IPS-NIHi7 (cell line): ENCODE data around the gene BMP2K.

Experiments
- DNase-seq: peaks from one replicate; pipeline ENCODE4 v3.0.0; 2012; ENCODE audit warnings: mixed read lengths; ENCODE audit errors: extremely low spot score

BMP2K gene

DNA sequence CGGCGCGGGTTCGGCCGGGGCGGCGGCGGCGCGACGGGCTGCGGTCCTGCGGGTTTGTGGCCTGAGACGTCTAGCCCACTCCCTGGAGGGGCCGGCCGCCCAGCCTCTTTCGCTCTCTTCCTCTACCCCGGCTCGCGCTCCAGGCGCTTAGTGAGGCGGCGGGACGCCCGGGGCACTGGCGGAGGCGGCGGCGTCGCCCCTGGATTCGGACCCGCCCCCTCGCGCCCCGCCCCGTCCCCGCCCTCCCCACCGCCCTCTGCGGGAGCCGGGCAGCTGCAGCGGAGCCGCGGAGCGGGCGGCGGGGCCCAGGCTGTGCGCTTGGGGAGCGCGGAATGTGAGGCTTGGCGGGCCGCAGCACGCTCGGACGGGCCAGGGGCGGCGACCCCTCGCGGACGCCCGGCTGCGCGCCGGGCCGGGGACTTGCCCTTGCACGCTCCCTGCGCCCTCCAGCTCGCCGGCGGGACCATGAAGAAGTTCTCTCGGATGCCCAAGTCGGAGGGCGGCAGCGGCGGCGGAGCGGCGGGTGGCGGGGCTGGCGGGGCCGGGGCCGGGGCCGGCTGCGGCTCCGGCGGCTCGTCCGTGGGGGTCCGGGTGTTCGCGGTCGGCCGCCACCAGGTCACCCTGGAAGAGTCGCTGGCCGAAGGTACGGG lies at the start of gene BMP2K:
Gene BMP2K (plus strand): TSS at position 272 of the 650 bp plus-strand sequence. CDS start 194 bp downstream, at position 466.
- DNase-seq, result peak; percentile 89

DNA sequence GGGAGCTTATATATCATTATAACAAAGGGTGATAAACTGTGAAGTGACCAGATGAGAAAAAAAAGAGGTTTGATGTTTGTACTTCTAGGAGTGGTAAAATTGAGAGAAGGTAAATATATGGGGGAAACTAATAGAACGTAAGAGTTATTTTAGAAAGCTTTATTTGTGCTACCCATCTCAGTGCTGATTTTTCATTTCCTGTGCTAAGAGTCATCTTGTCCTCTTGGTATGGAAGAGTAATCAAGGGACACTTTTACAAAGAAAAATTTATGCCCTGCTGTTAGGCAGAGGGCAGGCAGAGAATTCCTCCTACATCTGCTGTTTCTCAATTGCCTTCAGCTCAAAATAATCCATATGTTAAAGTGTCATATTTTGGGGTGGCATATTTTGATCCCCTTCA lies 49.6 kb upstream of the BMP2K start:
- DNase-seq, result no peak

DNA sequence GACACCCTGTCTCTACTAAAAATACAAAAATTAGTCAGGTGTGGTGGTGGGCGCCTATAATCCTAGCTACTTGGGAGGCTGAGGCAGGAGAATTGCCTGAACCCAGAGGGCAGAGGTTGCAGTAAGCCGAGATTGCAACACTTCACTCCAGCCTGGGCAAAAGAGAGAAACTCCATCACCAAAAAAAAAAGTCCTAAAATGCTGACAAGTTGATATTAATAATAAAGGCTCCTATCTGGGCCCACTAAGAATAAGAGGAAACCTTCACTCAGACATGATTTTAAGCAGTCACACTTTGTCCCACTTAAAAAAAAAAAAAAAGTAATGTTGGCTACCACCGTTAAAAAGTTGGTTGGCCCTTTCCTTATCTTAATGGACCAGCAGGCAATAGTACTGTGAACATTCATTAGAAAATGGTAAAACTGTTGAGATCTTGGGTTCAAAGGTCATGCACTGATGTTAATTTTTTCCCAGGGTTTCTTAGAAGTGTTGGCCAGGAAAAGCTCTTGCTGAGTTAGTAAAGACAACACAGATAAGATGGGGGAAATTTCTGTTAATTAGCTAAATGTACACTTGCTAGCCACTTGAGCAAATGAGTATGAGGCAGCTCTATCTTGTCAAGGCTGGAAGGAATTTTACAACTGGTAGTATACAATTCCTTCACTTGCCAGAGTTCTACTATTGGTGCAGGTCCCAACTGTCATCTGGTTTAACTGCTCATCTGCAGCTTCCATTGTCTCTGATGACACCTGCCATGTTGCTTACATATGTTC lies 43.6 kb upstream of the BMP2K start:
- DNase-seq, result no peak

DNA sequence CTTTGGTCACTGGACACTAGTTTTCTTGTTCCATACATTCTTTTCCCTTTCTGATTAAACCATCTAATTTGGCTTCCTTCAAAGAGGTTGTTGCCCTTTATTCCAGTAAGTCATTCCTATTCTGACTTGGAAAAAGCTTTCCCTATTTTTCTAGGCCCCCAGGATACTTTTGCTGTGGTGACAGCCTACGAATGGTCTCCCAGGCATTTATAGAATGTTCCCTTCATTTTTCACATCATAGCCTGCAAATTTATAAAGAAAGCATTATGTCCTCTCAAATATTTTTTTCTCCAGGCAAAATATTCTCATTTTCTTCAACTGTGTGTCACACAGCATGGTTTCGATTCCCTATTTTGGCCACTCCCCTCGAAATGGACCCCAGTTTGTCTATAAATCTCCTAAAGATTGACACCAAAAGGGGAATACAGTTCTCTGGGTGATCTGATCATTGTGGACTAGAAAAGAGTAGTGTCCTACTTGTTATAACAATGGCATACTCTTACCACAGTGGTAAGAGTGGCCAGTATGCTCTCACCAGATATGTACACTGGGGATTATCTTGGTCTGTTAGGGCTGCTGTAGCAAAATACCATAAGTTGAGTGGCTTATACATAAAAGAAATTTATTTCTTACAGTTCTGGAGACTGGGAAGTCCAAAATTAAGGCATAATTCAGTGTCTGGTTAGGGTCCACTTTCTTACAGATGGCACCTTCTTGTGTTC lies 41.5 kb upstream of the BMP2K start:
- DNase-seq, result no peak

DNA sequence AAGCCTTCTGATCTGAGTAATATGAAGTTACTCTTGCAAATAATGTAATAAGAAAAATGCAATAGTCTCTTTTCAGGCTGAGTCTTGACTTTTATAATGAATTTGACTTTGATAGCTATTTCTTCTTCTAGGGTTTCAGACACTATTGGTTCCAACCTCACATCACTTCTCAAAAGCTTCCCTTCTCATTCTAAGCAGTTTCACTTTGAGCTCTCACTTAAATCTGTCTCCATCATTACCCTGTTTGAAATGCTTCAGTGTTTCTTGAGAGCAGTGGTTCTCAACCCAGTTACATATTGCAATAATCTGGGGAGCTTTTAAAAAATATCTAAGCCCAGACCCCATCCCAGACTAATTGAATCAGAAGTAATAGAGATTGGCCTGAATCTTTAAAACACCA lies 40.5 kb upstream of the BMP2K start:
- DNase-seq, result no peak

DNA sequence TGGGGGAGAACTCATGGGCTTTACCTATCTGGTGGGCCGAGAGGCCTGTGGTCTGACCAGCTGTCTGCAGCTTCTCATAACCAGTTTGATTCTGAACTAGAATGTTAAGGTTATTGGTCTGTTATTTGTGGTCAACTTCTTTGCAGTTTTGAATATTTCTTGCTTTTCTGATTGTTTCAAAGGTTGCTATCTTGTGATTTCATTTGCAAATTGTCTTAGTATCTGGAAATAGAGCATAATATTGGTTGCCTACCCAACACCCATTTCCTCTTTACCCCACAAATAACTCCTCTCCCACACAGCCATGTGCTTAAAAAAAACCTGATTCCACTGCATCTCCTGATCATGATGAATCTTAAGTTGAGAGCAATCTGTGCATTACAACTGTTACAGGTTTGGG lies 39.1 kb upstream of the BMP2K start:
- no peak for DNase-seq

DNA sequence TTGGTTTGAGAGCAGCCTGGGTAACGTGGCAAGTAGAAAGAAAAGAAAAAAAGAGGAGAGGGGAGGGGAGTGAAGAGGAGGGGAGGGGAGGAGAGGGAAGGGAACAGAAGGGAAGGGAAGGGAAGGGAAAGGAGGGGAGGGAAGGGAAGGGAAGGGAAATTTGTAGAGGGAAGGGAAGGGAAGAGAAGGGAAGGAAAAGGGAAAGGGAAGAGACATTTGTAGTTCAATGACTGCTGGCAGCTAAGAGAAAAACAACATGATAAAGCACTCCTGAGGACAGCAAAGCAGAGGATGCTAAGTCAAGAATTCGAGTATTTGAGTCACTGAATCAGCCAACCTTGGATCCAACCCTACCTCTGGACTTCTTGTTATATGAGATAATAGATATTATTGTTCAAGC lies 38.2 kb upstream of the BMP2K start:
- no peak for DNase-seq

DNA sequence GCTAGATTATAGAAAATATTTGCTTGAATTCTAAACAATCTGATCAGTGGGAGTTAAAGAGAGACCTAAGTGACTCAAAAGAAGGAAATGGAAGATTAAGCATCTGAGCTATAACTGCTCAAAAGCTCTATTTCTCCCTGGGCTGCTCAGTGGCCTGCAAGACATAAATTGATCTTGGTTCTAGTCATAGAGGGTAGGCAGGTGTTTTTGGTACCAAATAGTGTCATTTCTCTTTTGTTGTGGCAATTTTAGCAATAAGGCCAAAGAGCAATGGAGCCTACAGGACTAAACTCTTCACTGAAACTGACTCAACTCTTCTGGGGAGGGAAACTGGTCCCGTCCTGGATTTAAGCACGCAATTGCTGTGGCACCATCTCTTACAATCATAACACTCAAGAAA lies 33.9 kb upstream of the BMP2K start:
- no peak for DNase-seq

DNA sequence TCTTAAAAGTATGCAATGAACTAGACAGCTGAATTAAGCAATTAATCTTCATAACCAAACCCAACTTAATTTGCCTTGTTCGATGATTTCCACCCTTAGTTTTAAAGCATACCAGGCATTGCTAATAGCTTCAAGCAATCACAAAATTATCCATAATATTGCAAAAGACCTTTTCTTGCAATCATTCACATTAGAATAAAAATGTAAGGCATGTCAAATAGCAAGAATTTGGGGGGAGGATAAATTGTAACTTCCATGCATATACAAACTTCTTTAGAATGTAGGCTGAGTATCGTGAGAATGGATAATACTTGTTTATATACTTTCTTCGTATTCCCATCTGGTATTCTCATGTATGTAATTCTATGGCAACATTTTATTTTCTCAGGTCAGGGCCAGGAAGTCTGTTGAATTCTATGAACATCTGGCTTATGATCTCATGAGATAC lies 28.7 kb upstream of the BMP2K start:
- DNase-seq, result no peak

DNA sequence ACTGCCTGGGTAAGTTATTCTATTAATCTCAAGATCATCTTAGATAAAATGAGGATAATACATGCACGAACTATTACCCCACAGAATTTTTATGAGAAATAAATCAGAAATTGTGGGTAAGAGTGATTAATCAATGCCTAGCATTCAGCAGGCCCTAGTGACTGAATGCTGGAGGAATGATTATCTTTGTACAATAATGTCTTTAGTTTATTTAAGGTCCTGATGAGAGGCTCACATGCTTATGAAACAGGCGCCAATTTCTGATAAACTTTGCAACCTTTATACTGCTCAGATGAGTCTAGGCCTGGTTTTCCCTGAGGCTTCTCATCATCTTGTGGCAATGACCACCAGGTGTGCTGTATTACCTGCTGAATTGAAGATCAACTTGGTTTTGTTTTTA lies 27.8 kb upstream of the BMP2K start:
- DNase-seq, result no peak

DNA sequence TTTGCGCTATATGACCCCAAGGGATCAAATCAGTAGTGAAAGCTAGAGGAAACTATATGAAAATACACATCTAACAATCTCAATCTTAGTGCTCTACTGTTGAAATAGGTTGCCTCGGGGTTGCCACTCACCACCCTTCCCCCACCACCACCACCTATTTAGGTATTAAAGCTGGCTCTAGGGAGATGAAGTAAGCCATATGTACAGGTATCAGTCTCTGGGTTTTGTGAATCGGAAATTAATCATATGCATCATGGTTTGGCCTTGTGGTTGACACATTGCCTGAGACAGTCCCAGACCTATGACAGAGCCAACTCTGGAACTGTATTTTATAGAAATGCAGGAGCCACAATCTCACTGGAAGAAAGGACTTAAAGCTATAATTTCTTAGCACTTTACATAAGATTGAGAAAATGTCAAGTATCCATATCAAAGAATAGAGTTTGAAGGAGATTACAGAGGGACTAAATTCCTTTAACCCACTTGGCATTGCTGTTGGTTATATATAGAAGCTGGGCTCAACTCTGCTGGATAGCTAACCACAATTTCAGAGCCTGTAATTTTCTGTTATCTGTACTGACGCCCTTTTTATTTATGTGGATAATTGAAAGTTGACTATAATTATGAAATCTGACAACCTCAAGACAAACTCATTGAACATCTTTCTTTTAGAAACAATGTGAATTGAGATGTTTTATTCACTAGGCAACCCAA lies 26.7 kb upstream of the BMP2K start:
- DNase-seq, result no peak

DNA sequence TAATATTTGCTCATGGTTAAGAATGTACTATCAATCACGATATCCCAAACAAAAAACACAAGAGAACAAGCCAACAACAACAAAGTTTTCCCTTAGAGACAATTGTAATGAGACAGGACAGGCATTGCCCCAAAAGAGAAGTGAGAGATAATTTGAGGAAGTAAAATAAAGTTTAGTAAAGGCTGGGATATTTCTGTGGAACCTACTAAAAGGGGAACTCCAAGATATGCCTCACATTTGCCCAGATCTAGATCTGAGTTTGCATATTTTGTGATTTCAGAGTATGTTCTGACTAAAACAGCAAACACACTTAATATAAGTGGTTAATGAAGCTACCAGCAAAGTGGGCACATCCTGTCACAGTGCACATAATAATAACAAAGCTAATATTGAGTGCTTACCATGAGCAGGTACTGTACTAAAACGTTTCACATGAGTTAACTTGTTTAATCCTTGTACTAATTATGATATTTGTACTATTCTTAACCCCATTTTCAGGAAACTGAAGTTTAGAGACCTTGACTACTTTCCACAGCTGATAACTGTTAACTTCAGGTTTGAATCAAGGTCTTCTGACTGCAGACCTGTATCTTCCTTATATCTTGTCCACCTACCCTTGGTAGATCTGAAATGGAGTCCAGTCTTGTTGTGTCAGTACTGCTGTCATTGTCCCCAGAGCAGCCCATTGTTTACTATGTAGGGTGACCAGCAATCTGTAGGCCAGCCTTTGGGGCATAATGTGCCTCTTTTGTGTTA lies 26.0 kb upstream of the BMP2K start:
- no peak for DNase-seq

DNA sequence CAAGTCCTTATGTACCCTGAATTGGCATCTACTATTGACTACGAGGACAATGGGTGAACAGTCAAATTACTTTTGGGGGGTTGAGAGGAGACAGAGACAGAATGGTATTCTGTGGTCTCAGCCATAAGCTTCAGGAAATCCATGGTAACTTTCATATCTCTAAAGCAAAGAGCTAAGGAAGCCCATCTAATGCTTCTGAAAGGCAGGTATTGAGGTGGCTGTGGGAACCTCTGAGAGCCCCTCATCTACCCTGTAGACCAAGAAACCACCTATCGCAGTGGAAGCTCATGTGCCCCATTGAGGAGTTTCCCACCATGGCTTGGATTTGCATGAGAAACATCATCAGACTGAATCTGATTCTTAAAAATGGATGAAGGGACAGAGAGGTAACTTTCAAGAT lies 23.1 kb upstream of the BMP2K start:
- DNase-seq, result no peak

DNA sequence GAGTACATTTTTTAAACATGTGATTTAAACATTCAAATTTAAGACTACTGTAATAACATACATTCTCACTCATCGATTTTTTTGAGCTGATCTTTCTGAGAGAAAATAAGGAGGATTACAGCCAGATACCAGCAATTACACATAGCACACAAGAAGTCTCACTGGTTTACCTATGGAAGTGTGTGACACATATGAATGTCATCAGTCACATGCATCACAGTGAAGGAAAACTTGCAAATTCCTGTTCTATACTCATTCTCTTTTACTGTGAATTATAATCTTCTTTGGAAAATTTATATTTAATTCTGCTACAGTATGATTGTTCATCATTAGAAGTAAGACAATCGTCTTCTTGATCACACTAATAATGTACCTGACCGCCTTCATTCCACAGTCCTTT lies 21.3 kb upstream of the BMP2K start:
- no peak for DNase-seq

DNA sequence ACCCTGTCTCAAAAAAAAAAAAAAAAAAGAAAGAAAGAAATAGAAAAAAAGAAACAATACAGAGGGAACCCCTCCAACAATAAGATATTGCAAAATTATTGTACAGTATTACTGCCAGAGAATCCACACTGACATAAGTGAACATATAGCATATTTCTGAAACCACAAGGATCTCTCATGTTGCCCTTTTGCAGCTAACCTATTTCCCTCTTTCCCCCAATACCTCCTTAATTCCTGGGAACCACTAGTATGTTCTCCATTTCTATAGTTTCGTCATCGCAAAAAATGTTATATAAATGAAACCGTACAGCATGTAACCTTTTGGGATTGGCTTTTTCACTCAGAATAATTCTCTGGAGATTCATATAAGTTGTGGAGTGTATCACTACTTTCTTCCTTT lies 20.0 kb upstream of the BMP2K start:
- no peak for DNase-seq

DNA sequence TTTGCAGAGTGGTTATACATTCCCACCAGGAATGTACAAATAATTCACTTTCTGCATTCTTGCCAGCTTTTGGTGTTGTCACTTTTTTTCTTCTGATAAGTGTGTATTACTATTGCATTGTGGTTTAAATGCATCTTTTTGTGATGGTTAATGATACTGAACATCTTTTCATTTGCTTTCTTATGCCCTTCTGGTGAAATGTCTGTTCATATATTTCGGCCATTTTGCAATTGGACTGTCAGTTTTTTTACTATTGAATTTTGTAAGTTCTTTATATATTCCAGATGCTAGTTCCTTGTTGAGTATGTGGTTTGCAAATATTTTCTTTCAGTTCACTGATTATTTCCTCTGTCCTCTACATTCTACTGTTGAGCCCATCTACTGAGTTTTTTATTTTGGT lies 19.4 kb upstream of the BMP2K start:
- DNase-seq, result no peak

DNA sequence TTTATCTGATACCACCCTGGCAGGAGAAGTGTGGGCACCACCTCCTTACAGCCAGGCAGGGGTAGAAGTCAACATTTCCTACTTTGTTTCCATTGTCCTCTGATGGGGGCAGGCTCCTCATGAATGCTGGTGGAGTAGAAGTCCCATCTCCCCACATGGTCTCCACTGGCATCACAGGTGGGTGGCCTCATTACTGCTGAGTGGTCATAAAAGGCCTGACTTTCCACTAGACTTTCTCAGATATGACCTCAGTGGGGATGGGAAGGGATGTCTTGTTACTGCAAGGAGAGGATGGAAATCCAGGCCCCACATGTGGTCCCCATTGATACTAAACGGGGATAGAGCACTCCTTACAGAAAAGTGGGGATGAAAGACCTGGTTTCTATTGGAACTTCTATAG lies 18.6 kb upstream of the BMP2K start:
- DNase-seq, result no peak

DNA sequence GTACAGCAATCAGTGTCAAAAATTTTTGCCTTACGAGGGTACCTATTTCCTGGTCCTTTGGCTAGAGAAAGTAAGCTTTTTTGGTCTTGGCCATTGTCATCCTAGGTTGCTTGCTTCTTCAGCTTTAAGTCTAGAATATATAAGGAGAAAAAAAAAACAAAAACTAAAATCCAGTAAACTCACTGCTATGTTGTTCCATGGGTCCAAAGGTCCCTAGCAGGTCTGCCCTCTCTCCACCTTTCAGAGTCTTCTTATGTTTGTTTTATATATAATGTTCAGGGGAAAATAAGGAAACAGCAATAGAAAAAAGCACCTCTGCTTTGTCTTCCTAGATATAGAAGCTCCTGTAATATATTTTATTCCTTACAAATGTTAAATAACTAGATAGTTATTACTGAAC lies 18.1 kb upstream of the BMP2K start:
- no peak for DNase-seq

DNA sequence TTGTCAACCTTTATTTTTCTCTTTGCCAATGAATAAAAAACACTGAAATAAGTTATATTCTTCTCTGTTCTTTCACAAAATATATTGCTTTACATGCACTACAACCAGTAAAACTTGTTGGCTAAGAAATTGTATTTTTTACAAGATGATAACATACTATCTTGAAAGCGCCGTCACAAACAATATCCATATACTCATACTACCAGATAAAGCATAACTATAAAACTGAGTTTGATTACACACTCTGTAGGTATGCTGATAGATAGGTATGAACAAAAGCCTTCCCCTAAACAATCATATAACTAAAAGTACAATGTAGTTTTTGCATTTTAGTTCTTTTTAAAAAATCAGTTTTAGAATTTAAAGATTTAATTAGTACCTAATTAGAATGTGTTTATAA lies 13.6 kb upstream of the BMP2K start:
- no peak for DNase-seq

DNA sequence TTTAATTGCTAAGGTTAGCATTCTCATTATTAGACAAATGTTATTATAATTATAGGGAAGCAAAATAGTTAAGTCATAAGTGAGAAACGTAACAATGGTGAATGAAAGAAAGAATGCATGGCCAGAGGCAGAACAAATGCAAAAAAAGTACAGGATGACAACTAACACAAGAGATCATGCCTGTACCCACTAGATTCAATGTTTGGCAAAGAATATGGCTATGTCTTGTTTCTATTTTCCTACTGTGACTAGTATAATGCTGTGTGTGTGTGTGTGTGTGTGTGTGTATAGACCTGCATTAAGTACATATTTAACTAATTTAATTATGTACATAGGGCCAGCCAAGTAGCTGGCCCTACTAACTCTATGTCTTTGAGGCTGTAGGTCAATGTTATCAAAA lies 12.9 kb upstream of the BMP2K start:
- DNase-seq, result no peak

DNA sequence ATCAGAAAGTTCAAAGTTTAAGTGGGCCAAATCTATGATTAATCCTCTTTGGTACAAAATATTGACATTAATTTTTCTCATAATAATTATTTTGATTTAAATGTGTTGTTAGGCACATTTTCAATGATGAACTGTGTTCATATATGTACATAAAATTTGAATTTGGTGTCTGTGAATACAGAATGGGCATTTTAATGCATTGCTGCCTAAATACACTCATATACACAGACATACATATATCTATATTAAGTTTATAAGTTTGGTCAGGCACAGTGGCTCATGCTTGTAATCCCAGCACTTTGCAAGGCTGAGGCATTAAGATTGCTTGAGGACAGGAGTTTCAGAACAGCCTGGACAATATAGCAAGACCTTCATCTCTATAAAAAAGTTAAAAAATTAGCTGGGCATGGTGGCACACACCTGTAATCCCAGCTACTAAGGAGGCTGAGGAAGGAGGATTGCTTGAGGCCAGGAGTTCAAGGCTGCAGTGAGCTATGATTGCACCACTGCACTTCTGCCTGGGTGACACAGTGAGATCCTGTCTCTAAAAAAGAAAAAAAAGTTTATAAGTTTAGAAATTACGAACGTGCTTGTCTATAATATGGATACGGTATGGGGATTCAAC lies 12.3 kb upstream of the BMP2K start:
- no peak for DNase-seq
